PC-9 (cell line): ENCODE measurements around the gene USE1. TPM values are rescaled to one million over a fixed set of nuclear protein-coding genes. Genes with fewer than 3 reads are reported as not detected.

ENCODE experiments used
- BruUV-seq: library from RNA; stranded (reverse); fragments of 400-500 nt; replicated peaks from 2 replicates; lab custom pipeline; 2021; lab: Mats Ljungman, UMichigan
- CTCF ChIA-PET: fragments of 300-600 bp; sonication (Branson Sonifier 250); formaldehyde crosslinking; loops from one replicate; lab custom pipeline; 2022; ENCODE audit warnings: antibody characterized with exemption; lab: Charles Lee
- POLR2A ChIA-PET: fragments of 300-600 bp; sonication (Branson Sonifier 250); formaldehyde crosslinking; loops from one replicate; lab custom pipeline; 2022; ENCODE audit warnings: antibody characterized with exemption; ENCODE audit not compliant: unreplicated experiment; lab: Charles Lee
- DNase-seq, 2 experiments: peaks; one replicate each; pipeline versions ENCODE4 v3.0.0 to v3.0.0-alpha.2; 2015 to 2022; ENCODE audit warnings: mixed read lengths in 1 of 2
- H2AFZ ChIP-seq: fragments of 200-600 bp; sonication (generic); 2 replicates; pipeline ENCODE4 v1.8.1; 2017; ENCODE audit warnings: antibody characterized with exemption
- H3F3A ChIP-seq: fragments of 200-600 bp; sonication (generic); 2 replicates; pipeline ENCODE4 v1.8.1; 2017; ENCODE audit warnings: antibody characterized with exemption, mild to moderate bottlenecking, low read depth; ENCODE audit not compliant: insufficient read depth
- H3K27ac ChIP-seq: fragments of 200-600 bp; sonication (generic); 2 replicates; pipeline ENCODE4 v1.6.1; 2016; ENCODE audit warnings: mixed run types
- H3K27me3 ChIP-seq: fragments of 200-600 bp; sonication (generic); 2 replicates; pipeline ENCODE4 v1.6.1; 2016; ENCODE audit warnings: low read depth, mixed run types; ENCODE audit not compliant: insufficient read depth
- H3K36me3 ChIP-seq: fragments of 200-600 bp; sonication (generic); 2 replicates; pipeline ENCODE4 v1.6.1; 2016; ENCODE audit warnings: low read depth, mixed run types
- H3K4me1 ChIP-seq: fragments of 200-600 bp; sonication (generic); replicated peaks from 2 replicates; pipeline ENCODE4 v1.6.1; 2016; ENCODE audit warnings: mixed run types; ENCODE audit not compliant: insufficient read depth
- H3K4me2 ChIP-seq: fragments of 200-600 bp; sonication (generic); 2 replicates; pipeline ENCODE4 v1.6.1; 2017; ENCODE audit warnings: mixed run types
- H3K4me3 ChIP-seq: fragments of 200-600 bp; sonication (generic); 2 replicates; pipeline ENCODE4 v1.6.1; 2016; ENCODE audit warnings: mixed run types
- H3K79me2 ChIP-seq: fragments of 200-600 bp; sonication (generic); 2 replicates; pipeline ENCODE4 v1.6.1; 2017; ENCODE audit warnings: low read depth, mixed run types
- H3K9me2 ChIP-seq: fragments of 200-600 bp; sonication (generic); 2 replicates; pipeline ENCODE4 v1.8.1; 2017; ENCODE audit warnings: mild to moderate bottlenecking; ENCODE audit not compliant: insufficient read depth
- H3K9me3 ChIP-seq: fragments of 200-600 bp; sonication (generic); 2 replicates; pipeline ENCODE4 v1.8.1; 2016; ENCODE audit warnings: low read depth; ENCODE audit not compliant: insufficient read depth
- H4K20me1 ChIP-seq: fragments of 200-600 bp; sonication (generic); 2 replicates; pipeline ENCODE4 v1.8.1; 2017; ENCODE audit not compliant: insufficient read depth
- EZH2 ChIP-seq: fragments of 200-600 bp; sonication (generic); IDR thresholded peaks from 2 replicates; pipeline ENCODE4 v1.8.0; 2017; ENCODE audit warnings: antibody characterized with exemption, low read depth
- intact Hi-C: fragments of 100-400 bp; cut with micrococcal nuclease; formaldehyde crosslinking; loops from one replicate; pipeline ENCODE4 v1.10.0; 2022; ENCODE audit not compliant: unreplicated experiment
- total RNA-seq: library from RNA; stranded (reverse); gene quantifications from 2 replicates; pipeline ENCODE4 v1.2.3, GENCODE V29; 2021
- TF ChIP-seq, protein P1 (sequence below): fragments of 200-600 bp; sonication (generic); conservative IDR thresholded peaks from 2 replicates; pipeline ENCODE4 v1.6.1; 2017; ENCODE audit warnings: mixed run types, antibody characterized with exemption, mild to moderate bottlenecking, moderate library complexity

Gene USE1
- total RNA-seq, 1 experiment from 2014 or later = 19.8 TPM

DNA sequence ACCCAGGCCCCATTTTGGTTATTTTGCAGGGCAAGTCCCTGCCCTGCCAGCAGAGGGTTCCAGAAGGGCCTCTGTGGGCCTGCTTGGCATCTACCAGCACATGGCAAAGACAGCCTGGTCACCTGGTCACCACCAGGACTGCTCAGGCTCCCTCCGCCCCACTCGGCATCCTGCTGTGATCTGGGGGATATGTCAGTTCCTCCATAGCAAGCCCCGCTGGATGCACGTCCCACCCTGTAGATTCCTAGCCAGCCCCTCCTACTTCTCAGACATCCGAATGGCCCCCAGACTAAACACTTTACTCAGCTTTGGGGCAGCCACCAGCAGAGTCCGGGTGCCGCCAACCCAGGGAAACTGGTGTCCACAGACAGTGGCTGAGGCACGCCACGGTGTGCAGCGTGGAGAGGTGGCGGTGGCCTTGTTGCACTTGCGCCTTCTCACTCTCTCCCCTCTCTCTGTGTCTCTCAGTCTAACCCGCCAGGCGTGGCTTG lies 31.8 kb upstream of the USE1 start:
- no peaks in the 10 kb centered on the region for H3K9me3 ChIP-seq
- no peaks in the 10 kb centered on the region for H3K79me2 ChIP-seq
- no TSS peak for BruUV-seq
- DNase-seq = no peak
- ChIA-PET POLR2A (no interaction called here), CTCF (no interaction called here)
- no peaks in the 10 kb centered on the region; the same call in 1 of the 2 replicates for H3F3A ChIP-seq
- no peak for TF ChIP-seq EZH2
- TF ChIP-seq, protein P1, sequence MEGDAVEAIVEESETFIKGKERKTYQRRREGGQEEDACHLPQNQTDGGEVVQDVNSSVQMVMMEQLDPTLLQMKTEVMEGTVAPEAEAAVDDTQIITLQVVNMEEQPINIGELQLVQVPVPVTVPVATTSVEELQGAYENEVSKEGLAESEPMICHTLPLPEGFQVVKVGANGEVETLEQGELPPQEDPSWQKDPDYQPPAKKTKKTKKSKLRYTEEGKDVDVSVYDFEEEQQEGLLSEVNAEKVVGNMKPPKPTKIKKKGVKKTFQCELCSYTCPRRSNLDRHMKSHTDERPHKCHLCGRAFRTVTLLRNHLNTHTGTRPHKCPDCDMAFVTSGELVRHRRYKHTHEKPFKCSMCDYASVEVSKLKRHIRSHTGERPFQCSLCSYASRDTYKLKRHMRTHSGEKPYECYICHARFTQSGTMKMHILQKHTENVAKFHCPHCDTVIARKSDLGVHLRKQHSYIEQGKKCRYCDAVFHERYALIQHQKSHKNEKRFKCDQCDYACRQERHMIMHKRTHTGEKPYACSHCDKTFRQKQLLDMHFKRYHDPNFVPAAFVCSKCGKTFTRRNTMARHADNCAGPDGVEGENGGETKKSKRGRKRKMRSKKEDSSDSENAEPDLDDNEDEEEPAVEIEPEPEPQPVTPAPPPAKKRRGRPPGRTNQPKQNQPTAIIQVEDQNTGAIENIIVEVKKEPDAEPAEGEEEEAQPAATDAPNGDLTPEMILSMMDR = no peak
- no peak overlapping the region for H2AFZ ChIP-seq
- intact Hi-C loops = no loop called here
- no peak overlapping the region for H3K4me3 ChIP-seq
- H3K27me3 ChIP-seq = no peaks in the 10 kb centered on the region
- no peak overlapping the region for H3K4me2 ChIP-seq
- H3K4me1 ChIP-seq = no peaks in the 10 kb centered on the region
- H4K20me1 ChIP-seq = no peaks in the 10 kb centered on the region
- H3K9me2 ChIP-seq = no peaks in the 10 kb centered on the region
- no peak overlapping the region for H3K27ac ChIP-seq
- no peaks in the 10 kb centered on the region for H3K36me3 ChIP-seq

GRCh38 chr19:17183858-17184321 lies 31.3 kb upstream of the USE1 start:
- BruUV-seq = no TSS peak
- Histone ChIP-seq H3K9me3 (no peaks in the 10 kb centered on the region), H3K27ac (no peak overlapping the region), H3K4me2 (no peak overlapping the region), H2AFZ (no peak overlapping the region), H3K36me3 (no peaks in the 10 kb centered on the region), H3K4me1 (no peaks in the 10 kb centered on the region), H3K9me2 (no peaks in the 10 kb centered on the region), H3K27me3 (no peaks in the 10 kb centered on the region), H4K20me1 (no peaks in the 10 kb centered on the region), H3K79me2 (no peaks in the 10 kb centered on the region), H3F3A (peaks cover 3% of the 10 kb centered on the region; the same call in 1 of the 2 replicates), H3K4me3 (no peak overlapping the region)
- no peak for DNase-seq
- intact Hi-C loops = no loop called here
- POLR2A ChIA-PET = no interaction called here
- TF ChIP-seq EZH2 = no peak
- TF ChIP-seq, protein P1 = no peak
- CTCF ChIA-PET = no interaction called here

- POLR2A ChIA-PET = no interaction called here
- no peaks in the 10 kb centered on the region for H3K36me3 ChIP-seq
These were observed 30.8 kb upstream of the USE1 start for GRCh38 chr19:17184371-17184841.

More at GRCh38 chr19:17184371-17184841, 30.8 kb upstream of the USE1 start:
- no peaks in the 10 kb centered on the region for H4K20me1 ChIP-seq
- H3K9me3 ChIP-seq = no peaks in the 10 kb centered on the region
- H3K4me1 ChIP-seq = no peaks in the 10 kb centered on the region
- CTCF ChIA-PET = no interaction called here
- TF ChIP-seq, protein P1 = no peak
- TF ChIP-seq EZH2 = no peak
- H3K27ac ChIP-seq = no peak overlapping the region
- no peaks in the 10 kb centered on the region for H3K79me2 ChIP-seq
- no peaks in the 10 kb centered on the region for H3K27me3 ChIP-seq
- H3K4me2 ChIP-seq = no peak overlapping the region
- no peak overlapping the region for H2AFZ ChIP-seq
- intact Hi-C loops = no loop called here
- BruUV-seq = no TSS peak
- no peak overlapping the region for H3K4me3 ChIP-seq
- DNase-seq = no peak
- H3F3A ChIP-seq = peaks cover 7% of the 10 kb centered on the region; the same call in 1 of the 2 replicates
- H3K9me2 ChIP-seq = no peaks in the 10 kb centered on the region
